ENCODE measurements around the gene CIB4. TPM values are rescaled to one million over a fixed set of nuclear protein-coding genes. Genes with fewer than 3 reads are reported as not detected.

The CIB4 gene
- total and polyA plus RNA-seq, 7 donors: not detected

DNA sequence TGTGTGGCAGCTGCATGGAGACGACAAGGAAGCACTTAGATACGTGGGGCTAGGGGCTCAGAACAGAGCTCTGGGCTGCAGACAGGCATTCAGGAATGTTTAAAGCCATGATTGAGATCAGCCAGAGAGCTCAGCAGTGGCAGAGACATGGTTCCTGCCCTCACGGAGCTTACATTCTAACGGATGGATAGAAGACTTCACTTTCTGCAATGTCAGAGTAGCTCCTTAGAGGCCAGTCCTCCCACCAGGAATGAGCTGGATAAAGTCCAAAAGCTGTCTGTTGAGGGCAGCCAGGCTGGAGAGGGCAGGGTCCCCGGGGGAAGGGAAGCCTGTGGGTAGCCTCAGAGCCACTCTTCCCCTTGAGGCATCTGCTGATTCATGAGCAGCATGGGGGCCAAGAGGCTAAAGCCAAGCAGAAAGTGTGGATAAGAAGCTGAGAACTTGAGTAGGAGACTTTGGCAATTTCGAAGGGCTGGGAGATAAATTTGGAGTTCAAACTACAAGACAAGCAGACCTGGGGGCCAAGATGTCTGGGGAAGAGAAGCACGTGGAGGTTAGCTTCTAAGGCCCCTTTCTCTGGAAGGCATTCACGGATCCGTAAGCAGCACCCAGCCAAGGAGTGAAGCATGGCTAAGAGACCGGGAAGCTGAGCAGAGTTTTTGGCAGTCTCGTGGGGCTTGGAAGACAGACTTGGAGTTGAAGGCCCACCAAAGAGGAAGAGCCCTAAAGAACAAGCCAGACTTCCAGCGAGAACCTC is 9.7 kb upstream of the CIB4 start:
- intact Hi-C loops (cut with DNase I): no loop called here
- 76 to 81% methylated on average over 12 of the region's 12 CpGs for WGBS, 2 donors
- peaks cover 0 to 3% (median 0%) of the 10 kb centered on the region in 3 donors for H3K27me3 ChIP-seq
- H3K4me1 ChIP-seq: peaks cover 0 to 8% (median 3%) of the 10 kb centered on the region in 4 donors
- no peak overlapping the region for H3K4me3 ChIP-seq
- H3K9me3 ChIP-seq: no peaks in the 10 kb centered on the region
- H3K27ac ChIP-seq: peak overlapping the region; percentile 9 to 68 (median 54)
- no peaks in the 10 kb centered on the region for H3K36me3 ChIP-seq
- TF ChIP-seq POLR2AphosphoS5 (IDR thresholded peaks at IDR 0.05) (no peak), CTCF (IDR thresholded peaks at IDR 0.05) (no peak), EP300 (IDR thresholded peaks at IDR 0.05) (no peak)
- DNase-seq: no peak

GRCh38 chr2:26649992-26650712 is 9.0 kb upstream of the CIB4 start:
- no peak for TF ChIP-seq EP300 (IDR thresholded peaks at IDR 0.05)
- no peak for TF ChIP-seq POLR2A (IDR thresholded peaks at IDR 0.05)
- TF ChIP-seq POLR2AphosphoS5 (IDR thresholded peaks at IDR 0.05): no peak
- TF ChIP-seq CTCF (IDR thresholded peaks at IDR 0.05): no peak
- H3K36me3 ChIP-seq: no peaks in the 10 kb centered on the region
- H3K27me3 ChIP-seq: peaks cover 0 to 3% (median 0%) of the 10 kb centered on the region in 3 donors
- H3K4me3 ChIP-seq: no peak overlapping the region
- no peaks in the 10 kb centered on the region for H3K9me3 ChIP-seq
- 77 to 82% methylated on average over 12 of the region's 12 CpGs for WGBS, 2 donors
- no peak for DNase-seq
- intact Hi-C loops (cut with DNase I): no loop called here
- peaks cover 0 to 8% (median 3%) of the 10 kb centered on the region in 4 donors for H3K4me1 ChIP-seq
- peak overlapping the region in 1 of 4 donors; percentile 51 for H3K27ac ChIP-seq

DNA sequence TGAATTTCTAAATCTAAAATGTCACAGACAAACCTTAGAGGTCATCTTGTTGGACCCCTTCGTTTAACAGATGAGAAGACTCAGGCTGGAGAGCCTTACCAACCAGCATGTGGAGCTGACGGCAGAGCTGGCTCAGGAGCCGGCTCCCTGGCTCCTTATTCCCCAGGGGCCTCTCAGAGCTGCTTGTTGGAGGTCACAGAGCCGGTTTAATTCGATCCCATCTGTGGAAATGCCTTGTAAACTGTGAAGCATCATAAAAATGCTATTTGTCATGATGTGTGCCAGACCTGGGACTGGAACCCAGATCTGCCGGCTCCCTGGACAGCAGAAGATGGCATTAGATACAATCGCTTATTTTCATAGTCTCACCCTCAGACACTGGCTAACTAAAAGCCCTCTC is 8.2 kb upstream of the CIB4 start:
- H3K36me3 ChIP-seq: no peaks in the 10 kb centered on the region
- H3K27ac ChIP-seq: no peak overlapping the region
- no peak for TF ChIP-seq POLR2A (IDR thresholded peaks at IDR 0.05)
- no peak for TF ChIP-seq EP300 (IDR thresholded peaks at IDR 0.05)
- no peak for TF ChIP-seq POLR2AphosphoS5 (IDR thresholded peaks at IDR 0.05)
- TF ChIP-seq CTCF (IDR thresholded peaks at IDR 0.05): no peak
- peaks cover 0 to 3% (median 0%) of the 10 kb centered on the region in 3 donors for H3K27me3 ChIP-seq
- DNase-seq: no peak
- H3K4me3 ChIP-seq: no peak overlapping the region
- peaks cover 0 to 8% (median 3%) of the 10 kb centered on the region in 4 donors for H3K4me1 ChIP-seq
- H3K9me3 ChIP-seq: no peaks in the 10 kb centered on the region
- WGBS, 2 donors: 53 to 63% methylated on average over 7 of the region's 7 CpGs
- intact Hi-C loops (cut with DNase I): no loop called here

DNA sequence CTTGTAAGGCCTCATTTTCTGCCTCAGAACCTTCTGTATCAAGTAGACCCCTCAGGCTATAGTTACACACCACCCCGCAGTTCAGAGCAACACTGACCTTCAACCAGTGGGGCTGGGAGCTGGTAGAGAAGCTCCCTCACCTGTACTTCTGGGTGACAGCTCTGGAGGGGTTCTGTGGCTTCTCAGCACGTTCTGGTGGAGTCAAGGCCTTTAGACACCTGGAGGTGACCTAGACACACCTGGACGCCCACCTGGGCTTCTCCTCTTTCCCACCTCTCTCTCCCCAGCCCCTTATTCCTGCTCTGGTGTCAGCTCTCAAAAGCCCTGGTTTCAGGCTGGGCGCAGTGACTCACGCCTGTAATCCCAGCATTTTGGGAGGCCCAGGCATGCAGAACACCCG is 7.3 kb upstream of the CIB4 start:
- TF ChIP-seq CTCF (IDR thresholded peaks at IDR 0.05): no peak
- TF ChIP-seq POLR2AphosphoS5 (IDR thresholded peaks at IDR 0.05): no peak
- TF ChIP-seq POLR2A (IDR thresholded peaks at IDR 0.05): no peak
- TF ChIP-seq EP300 (IDR thresholded peaks at IDR 0.05): no peak
- Histone ChIP-seq H3K27ac (no peak overlapping the region), H3K27me3 (peaks cover 0 to 3% (median 0%) of the 10 kb centered on the region in 3 donors), H3K4me1 (peaks cover 0 to 8% (median 3%) of the 10 kb centered on the region in 4 donors), H3K9me3 (no peaks in the 10 kb centered on the region), H3K36me3 (no peaks in the 10 kb centered on the region), H3K4me3 (no peak overlapping the region)
- DNase-seq: no peak
- intact Hi-C loops (cut with DNase I): no loop called here
- 66 to 81% methylated on average over 6 of the region's 6 CpGs for whole genome bisulfite sequencing, 2 donors

Data from sigmoid colon (tissue), 7 donors.